WTC11 (cell line): ENCODE measurements around the gene DTNBP1.

Experiments used
- ELF4 ChIP-seq: sonication (generic); formaldehyde crosslinking; IDR thresholded peaks from 2 replicates; pipeline ENCODE4 v1.8.1; 2022; ENCODE audit warnings: low read depth, mild to moderate bottlenecking, moderate library complexity, missing genetic modification reagents
- ZNF423 ChIP-seq: fragments of 250-450 bp; sonication (Bioruptor Pico); IDR thresholded peaks from 2 replicates; pipeline ENCODE4 v2.1.2; 2022; ENCODE audit warnings: mild to moderate bottlenecking, moderate library complexity
- TF ChIP-seq, protein P1 (sequence below): fragments of 200-600 bp; IDR thresholded peaks from 2 replicates; pipeline ENCODE4 v1.8.0; 2022; ENCODE audit warnings: antibody characterized with exemption

DNA sequence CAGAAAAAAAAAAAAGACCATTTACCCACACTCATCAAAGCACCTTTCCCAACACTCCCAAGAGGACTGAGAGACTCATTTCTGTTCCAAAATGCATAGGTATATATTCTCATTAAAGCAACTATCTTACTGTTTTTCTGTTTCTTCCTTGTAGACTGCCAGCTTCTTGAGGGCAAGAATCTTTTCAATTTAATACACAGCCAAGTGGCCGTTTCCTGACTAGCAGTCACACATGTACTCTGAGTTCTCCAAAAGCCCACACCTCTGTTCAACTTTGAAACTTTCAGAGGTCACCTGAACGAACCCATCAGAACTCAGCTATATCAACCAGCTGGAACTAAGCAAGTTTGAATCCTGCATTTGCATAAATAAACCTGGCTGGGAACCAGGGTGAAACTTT is 92.7 kb downstream of the DTNBP1 start:
- TF ChIP-seq ELF4 = no peak
- TF ChIP-seq, protein P1, sequence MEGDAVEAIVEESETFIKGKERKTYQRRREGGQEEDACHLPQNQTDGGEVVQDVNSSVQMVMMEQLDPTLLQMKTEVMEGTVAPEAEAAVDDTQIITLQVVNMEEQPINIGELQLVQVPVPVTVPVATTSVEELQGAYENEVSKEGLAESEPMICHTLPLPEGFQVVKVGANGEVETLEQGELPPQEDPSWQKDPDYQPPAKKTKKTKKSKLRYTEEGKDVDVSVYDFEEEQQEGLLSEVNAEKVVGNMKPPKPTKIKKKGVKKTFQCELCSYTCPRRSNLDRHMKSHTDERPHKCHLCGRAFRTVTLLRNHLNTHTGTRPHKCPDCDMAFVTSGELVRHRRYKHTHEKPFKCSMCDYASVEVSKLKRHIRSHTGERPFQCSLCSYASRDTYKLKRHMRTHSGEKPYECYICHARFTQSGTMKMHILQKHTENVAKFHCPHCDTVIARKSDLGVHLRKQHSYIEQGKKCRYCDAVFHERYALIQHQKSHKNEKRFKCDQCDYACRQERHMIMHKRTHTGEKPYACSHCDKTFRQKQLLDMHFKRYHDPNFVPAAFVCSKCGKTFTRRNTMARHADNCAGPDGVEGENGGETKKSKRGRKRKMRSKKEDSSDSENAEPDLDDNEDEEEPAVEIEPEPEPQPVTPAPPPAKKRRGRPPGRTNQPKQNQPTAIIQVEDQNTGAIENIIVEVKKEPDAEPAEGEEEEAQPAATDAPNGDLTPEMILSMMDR = no peak
- no peak for TF ChIP-seq ZNF423
